ENCODE results near the gene ZBTB42. TPM values are rescaled to one million over a fixed set of nuclear protein-coding genes. Genes with fewer than 3 reads are reported as not detected.

ZBTB42 gene
- total and polyA plus RNA-seq, 2 of the 13 experiments (the other 11 are each of a cell fraction or from before 2014, with no cell fraction given): 2.8 to 4.2 TPM

- no peak for TF ChIP-seq ZNF407 (CRISPR knock-in tag; IDR thresholded peaks at IDR 0.05; ENCODE audit: not compliant biosample characterization)
- peak; percentile 40 for TF ChIP-seq MYPOP (CRISPR knock-in tag; IDR thresholded peaks at IDR 0.05)
- TF ChIP-seq ZFX (CRISPR knock-in tag; IDR thresholded peaks at IDR 0.05; ENCODE audit: low read depth): peak; percentile 96
- TF ChIP-seq ZUFSP (CRISPR knock-in tag; IDR thresholded peaks at IDR 0.05; ENCODE audit: borderline replicate concordance): no peak
- TF ChIP-seq ZNF639 (CRISPR knock-in tag; conservative IDR thresholded peaks at IDR 0.05): 0 out of 2 replicates have a peak, but pooled peaks have one; percentile 5
- no peak for TF ChIP-seq SNAI1 (CRISPR knock-in tag; IDR thresholded peaks at IDR 0.05; ENCODE audit: borderline replicate concordance)
- TF ChIP-seq ARID5B (CRISPR knock-in tag; IDR thresholded peaks at IDR 0.05): no peak; the same call in 1 of the 2 replicates
- TF ChIP-seq TFE3 (CRISPR knock-in tag; IDR thresholded peaks at IDR 0.05): peak; percentile 52
These were observed 48.0 kb upstream of the ZBTB42 start, which contains the start of gene SIVA1 (continued) for GRCh38 chr14:104752735-104753527.

All from HepG2 (cell line).